ENCODE data around the gene FAF1. TPM values are rescaled to one million over a fixed set of nuclear protein-coding genes. Genes with fewer than 3 reads are reported as not detected.
"Not testable (repeated sequence)": the region's sequence is repeated elsewhere in the genome, so short reads cannot be mapped to it uniquely, and the experiment has no call there.

The FAF1 gene
- total RNA-seq, 1 experiment from 2014 or later = 109 TPM

DNA sequence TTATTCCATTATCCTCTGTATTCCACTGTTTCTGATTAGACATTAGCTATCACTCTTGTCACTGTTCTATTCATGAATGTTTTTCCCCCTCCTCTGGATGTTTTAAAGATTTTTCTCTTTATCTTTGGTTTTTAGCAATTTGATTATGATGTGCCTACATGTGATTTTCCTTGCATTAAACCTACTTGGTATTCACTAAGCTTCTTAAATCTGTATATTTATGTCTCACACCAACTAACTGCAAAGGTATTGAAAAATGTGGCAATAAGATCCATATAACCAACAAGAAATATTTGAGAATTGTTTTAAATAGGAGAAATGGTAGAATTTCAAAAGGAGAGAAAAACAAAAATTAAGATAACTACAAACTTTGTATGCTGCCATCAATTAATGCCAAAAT is 25.2 kb downstream of the FAF1 start:
- no peaks in the 10 kb centered on the region for H3K9me3 ChIP-seq (ENCODE audit: low read depth, low read length, poor library complexity, severe bottlenecking)
- no peaks in the 10 kb centered on the region for H3K4me1 ChIP-seq (ENCODE audit: insufficient read depth, low read length, poor library complexity, severe bottlenecking)
- intact Hi-C loops (cut with micrococcal nuclease; ENCODE audit: unreplicated experiment) = no loop called here
- TF ChIP-seq, protein P1, sequence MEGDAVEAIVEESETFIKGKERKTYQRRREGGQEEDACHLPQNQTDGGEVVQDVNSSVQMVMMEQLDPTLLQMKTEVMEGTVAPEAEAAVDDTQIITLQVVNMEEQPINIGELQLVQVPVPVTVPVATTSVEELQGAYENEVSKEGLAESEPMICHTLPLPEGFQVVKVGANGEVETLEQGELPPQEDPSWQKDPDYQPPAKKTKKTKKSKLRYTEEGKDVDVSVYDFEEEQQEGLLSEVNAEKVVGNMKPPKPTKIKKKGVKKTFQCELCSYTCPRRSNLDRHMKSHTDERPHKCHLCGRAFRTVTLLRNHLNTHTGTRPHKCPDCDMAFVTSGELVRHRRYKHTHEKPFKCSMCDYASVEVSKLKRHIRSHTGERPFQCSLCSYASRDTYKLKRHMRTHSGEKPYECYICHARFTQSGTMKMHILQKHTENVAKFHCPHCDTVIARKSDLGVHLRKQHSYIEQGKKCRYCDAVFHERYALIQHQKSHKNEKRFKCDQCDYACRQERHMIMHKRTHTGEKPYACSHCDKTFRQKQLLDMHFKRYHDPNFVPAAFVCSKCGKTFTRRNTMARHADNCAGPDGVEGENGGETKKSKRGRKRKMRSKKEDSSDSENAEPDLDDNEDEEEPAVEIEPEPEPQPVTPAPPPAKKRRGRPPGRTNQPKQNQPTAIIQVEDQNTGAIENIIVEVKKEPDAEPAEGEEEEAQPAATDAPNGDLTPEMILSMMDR (conservative IDR thresholded peaks at IDR 0.05; ENCODE audit: low read depth, low read length) = no peak
- no peak for TF ChIP-seq EZH2 (IDR thresholded peaks at IDR 0.05; ENCODE audit: borderline replicate concordance, low read depth, low read length, poor library complexity, severe bottlenecking)
- H3K4me3 ChIP-seq (ENCODE audit: low read depth, low read length, poor library complexity, severe bottlenecking) = no peak overlapping the region
- H3K27me3 ChIP-seq (replicated peaks; ENCODE audit: insufficient read depth, low read depth, low read length, poor library complexity) = no peaks in the 10 kb centered on the region
- no peak for DNase-seq (ENCODE audit: low spot score)
- ChIA-PET CTCF (no interaction called here), POLR2A (ENCODE audit: low non-redundant PET) (no interaction called here)
- no TSS peak for BruUV-seq (replicated peaks)
- no peak overlapping the region for H3K27ac ChIP-seq (ENCODE audit: low read depth, low read length, poor library complexity, severe bottlenecking)
- H3K36me3 ChIP-seq (ENCODE audit: insufficient read depth, low read length, poor library complexity, severe bottlenecking) = no peaks in the 10 kb centered on the region

DNA sequence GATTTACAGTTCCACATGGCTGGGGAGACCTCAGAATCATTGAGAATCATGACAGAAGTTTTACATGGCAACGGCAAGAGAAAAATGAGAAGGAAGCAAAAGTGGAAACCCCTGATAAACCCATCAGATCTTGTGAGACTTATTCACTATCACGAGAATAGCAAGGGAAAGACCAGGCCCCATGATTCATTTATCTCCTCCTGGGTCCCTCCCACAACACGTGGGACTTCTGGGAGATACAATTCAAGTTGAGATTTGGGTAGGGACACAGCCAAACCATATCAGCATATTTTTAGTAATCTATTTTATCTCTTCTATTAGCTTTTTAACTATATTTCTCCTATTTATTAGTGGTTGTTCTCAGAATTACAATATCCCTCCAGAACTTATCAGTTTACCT is 26.3 kb downstream of the FAF1 start:
- H3K27ac ChIP-seq (ENCODE audit: low read depth, low read length, poor library complexity, severe bottlenecking); H3K27me3 ChIP-seq (replicated peaks; ENCODE audit: insufficient read depth, low read depth, low read length, poor library complexity); DNase-seq (ENCODE audit: low spot score); H3K36me3 ChIP-seq (ENCODE audit: insufficient read depth, low read length, poor library complexity, severe bottlenecking); intact Hi-C loops (cut with micrococcal nuclease; ENCODE audit: unreplicated experiment); BruUV-seq (replicated peaks); POLR2A ChIA-PET (ENCODE audit: low non-redundant PET); H3K9me3 ChIP-seq (ENCODE audit: low read depth, low read length, poor library complexity, severe bottlenecking); H3K4me3 ChIP-seq (ENCODE audit: low read depth, low read length, poor library complexity, severe bottlenecking); CTCF ChIA-PET; H3K4me1 ChIP-seq (ENCODE audit: insufficient read depth, low read length, poor library complexity, severe bottlenecking): not testable (repeated sequence)

DNA sequence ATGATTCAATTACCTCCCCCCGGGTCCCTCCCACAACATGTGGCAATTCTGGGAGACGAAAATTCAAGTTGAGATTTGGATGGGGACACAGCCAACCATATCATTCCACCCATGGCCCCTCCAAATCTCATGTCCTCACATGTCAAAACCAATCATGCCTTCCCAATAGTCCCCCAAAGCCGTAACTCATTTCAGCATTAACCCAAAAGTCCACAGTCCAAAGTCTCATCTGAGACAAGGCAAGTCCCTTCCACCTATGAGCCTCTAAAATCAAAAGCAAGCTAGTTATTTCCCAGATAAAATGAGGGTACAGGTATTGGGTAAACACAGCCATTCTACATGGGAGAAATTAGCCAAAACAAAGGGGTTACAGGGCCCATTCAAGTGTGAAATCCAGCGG is 28.0 kb downstream of the FAF1 start:
- DNase-seq (ENCODE audit: low spot score); H3K9me3 ChIP-seq (ENCODE audit: low read depth, low read length, poor library complexity, severe bottlenecking); BruUV-seq (replicated peaks); H3K4me1 ChIP-seq (ENCODE audit: insufficient read depth, low read length, poor library complexity, severe bottlenecking); H3K27me3 ChIP-seq (replicated peaks; ENCODE audit: insufficient read depth, low read depth, low read length, poor library complexity); H3K27ac ChIP-seq (ENCODE audit: low read depth, low read length, poor library complexity, severe bottlenecking); CTCF ChIA-PET; intact Hi-C loops (cut with micrococcal nuclease; ENCODE audit: unreplicated experiment); H3K4me3 ChIP-seq (ENCODE audit: low read depth, low read length, poor library complexity, severe bottlenecking); POLR2A ChIA-PET (ENCODE audit: low non-redundant PET); H3K36me3 ChIP-seq (ENCODE audit: insufficient read depth, low read length, poor library complexity, severe bottlenecking): not testable (repeated sequence)

DNA sequence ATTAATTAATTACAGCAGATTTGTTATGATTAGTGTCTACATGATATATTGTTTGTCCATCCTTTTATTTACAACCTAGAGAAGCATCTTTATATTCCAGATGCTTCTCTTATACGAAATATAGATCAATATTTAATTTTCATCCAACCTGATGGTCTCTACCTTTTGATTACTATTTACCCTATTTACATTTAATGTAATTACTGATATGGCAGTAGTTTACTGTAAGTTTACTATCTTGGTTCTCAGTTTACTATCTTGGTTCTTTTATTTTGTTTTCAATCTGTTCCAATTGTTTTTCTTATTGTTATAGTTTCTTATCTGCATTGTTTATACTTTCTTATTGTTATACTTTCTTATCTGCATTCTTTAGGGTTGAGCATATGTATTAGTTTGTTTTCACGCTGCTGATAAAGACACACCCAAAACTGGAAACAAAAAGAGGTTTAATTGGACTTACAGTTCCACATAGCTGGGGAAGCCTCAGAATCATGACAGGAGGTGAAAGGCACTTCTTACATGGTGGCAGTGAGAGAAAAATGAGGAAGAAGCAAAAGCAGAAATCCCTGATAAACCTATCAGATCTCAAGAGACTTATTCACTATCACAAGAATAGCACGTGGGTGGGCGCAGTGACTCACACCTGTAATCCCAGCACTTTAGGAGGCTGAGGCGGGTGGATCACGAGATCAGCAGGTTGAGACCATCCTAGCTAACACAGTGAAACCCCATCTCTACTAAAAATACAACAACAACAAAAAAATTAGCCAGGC is 28.9 kb downstream of the FAF1 start:
- no peaks in the 10 kb centered on the region for H3K4me1 ChIP-seq (ENCODE audit: insufficient read depth, low read length, poor library complexity, severe bottlenecking)
- intact Hi-C loops (cut with micrococcal nuclease; ENCODE audit: unreplicated experiment) = no loop called here
- ChIA-PET POLR2A (ENCODE audit: low non-redundant PET) (no interaction called here), CTCF (no interaction called here)
- TF ChIP-seq, protein P1 (conservative IDR thresholded peaks at IDR 0.05; ENCODE audit: low read depth, low read length) = no peak
- TF ChIP-seq EZH2 (IDR thresholded peaks at IDR 0.05; ENCODE audit: borderline replicate concordance, low read depth, low read length, poor library complexity, severe bottlenecking) = no peak
- no peak for DNase-seq (ENCODE audit: low spot score)
- no peaks in the 10 kb centered on the region for H3K36me3 ChIP-seq (ENCODE audit: insufficient read depth, low read length, poor library complexity, severe bottlenecking)
- BruUV-seq (replicated peaks) = no TSS peak
- H3K4me3 ChIP-seq (ENCODE audit: low read depth, low read length, poor library complexity, severe bottlenecking) = no peak overlapping the region
- no peaks in the 10 kb centered on the region for H3K27me3 ChIP-seq (replicated peaks; ENCODE audit: insufficient read depth, low read depth, low read length, poor library complexity)
- H3K27ac ChIP-seq (ENCODE audit: low read depth, low read length, poor library complexity, severe bottlenecking) = no peak overlapping the region
- H3K9me3 ChIP-seq (ENCODE audit: low read depth, low read length, poor library complexity, severe bottlenecking) = no peaks in the 10 kb centered on the region
